NK-92 (cell line): ENCODE results near the gene DNASE1.
A peak's percentile ranks its signal among the peaks of the same experiment; 100 is the strongest.
"Not testable (repeated sequence)": the region's sequence is repeated elsewhere in the genome, so short reads cannot be mapped to it uniquely, and the experiment has no call there.

ENCODE experiments used
- DNase-seq: peaks from one replicate; lab custom pipeline; 2025; ENCODE audit not compliant: unreplicated experiment; lab: John Stamatoyannopoulos, UW

The DNASE1 gene, protein sequence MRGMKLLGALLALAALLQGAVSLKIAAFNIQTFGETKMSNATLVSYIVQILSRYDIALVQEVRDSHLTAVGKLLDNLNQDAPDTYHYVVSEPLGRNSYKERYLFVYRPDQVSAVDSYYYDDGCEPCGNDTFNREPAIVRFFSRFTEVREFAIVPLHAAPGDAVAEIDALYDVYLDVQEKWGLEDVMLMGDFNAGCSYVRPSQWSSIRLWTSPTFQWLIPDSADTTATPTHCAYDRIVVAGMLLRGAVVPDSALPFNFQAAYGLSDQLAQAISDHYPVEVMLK

DNA sequence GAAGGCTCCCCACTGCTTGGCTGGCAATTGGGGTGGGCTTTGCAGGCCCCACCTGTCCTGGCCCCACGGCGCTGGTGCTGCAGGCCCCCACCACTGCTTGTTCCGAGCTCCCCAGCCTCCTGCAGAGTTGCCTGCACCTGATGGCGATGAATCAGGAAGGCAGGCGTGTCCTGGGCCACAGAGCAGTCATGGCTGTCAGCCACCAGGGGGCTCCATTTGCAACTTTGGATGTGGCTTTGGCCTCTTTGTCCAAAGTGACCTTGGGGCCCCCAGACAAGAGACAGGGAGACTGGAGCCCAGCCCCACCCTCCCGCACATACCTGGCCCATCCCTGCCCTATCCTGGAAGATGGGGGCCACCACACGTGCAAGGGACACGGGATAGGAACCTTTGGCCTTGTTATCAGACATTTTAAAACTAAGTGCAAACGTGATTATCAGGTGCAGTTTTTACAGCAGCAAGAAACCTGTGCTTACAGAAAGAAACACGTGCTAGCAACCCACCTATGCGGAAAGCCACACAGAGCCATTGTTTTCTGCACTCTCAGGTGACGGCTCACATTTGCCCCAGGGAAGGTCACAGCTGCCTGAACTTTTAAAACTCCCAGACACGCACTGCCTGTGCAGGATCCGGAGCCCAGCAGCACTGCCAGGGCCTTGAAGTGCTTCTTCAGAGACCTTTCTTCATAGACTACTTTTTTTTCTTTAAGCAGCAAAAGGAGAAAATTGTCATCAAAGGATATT is at the start of gene DNASE1:
DNASE1 (plus strand) TSS at position 443 of the 743 bp plus-strand sequence. CDS start 683 bp downstream, outside the sequence.
- DNase-seq: no peak

DNA sequence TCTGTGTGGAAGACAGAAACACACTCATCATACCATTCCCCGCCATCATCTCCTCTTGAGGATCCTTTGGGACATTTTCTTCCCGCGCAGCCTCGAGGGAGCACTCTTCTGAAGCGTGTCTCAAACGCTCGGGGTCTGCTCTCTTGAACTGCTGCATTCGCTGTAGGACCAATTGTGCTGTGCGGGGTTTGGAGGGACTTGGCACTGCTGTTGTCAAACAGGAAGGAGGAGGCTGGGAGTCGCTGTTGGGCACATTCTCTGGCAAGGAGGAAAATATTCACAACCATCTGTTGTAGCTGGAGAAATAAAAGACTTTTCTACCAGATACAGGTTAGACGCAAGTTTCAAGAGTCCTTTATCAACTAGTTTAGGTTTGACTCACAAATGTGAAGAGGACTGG is 48.0 kb upstream of the DNASE1 start:
- no peak for DNase-seq

DNA sequence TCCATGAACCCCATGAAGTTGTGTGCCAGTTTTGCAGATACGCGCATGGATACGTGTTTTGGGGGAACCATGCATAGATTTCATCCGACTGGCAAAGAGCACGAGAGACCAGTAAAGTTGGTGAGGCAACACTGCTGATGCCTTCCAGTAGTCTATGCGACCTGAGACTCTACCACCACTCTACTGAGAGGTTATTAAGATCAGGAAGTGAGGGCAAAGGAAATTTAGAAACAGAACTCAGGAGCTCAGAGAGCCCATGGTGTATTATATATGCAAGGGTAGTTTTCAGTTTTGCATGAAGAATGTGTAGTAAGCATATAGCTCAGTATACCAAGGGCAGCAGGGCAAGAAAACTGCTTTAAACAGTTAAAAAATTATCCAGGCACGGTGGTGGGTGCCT is 47.3 kb upstream of the DNASE1 start:
- no peak for DNase-seq

DNA sequence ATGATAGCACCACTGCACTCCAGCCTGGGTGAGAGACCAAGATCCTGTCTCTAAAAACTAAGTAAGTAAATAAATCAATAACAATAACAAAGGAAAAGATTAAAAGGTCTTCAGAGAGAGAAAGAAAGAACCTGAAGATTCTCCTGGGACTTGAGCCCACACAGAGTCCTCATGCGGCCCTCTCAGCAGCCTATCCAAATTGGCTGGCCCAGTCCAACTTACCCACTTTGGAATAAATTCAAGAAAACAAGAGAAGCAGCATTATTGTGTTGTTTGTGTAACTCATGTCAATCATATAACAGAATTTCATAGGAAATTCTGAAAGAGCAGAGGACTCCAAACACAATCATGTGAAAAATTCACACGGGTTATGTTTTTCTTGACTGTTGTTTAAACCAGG is 46.9 kb upstream of the DNASE1 start:
- DNase-seq: no peak

DNA sequence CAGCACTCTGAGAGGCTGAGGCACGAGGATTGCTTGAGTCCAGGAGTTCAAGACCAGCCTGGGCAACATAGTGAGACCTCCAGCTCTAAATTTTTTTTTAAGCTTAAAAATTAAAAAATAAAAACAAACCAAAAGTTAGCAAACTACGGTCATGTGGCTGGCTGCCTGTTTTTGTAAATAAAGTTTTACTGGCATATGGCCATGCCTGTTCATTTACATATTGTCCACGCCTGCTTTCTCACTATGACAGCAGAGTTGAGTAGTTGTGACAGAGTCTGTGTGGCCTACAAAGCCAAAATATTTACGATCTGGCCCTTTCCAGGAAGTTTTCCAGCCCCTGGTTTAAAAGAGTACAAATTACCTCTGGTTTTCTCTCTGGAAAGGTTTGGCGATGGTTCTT is 46.4 kb upstream of the DNASE1 start:
- DNase-seq: no peak

DNA sequence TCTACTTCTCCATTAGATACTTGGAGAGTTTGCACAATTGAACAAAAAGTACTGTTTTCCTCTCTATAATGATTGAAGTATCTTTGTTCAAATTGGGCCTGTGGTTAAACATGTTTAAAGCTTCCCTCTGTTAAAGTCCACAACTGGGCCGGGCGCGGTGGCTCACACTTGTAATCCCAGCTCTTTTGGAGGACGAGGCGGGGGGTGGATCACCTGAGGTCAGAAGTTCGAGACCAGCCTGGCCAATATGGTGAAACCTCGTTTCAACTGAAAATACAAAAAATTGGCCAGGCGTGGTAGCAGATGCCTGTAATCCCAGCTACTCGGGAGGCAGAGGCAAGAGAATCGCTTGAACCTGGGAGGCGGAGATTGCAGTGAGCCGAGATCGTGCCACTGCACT is 45.5 kb upstream of the DNASE1 start:
- not testable (repeated sequence) for DNase-seq

DNA sequence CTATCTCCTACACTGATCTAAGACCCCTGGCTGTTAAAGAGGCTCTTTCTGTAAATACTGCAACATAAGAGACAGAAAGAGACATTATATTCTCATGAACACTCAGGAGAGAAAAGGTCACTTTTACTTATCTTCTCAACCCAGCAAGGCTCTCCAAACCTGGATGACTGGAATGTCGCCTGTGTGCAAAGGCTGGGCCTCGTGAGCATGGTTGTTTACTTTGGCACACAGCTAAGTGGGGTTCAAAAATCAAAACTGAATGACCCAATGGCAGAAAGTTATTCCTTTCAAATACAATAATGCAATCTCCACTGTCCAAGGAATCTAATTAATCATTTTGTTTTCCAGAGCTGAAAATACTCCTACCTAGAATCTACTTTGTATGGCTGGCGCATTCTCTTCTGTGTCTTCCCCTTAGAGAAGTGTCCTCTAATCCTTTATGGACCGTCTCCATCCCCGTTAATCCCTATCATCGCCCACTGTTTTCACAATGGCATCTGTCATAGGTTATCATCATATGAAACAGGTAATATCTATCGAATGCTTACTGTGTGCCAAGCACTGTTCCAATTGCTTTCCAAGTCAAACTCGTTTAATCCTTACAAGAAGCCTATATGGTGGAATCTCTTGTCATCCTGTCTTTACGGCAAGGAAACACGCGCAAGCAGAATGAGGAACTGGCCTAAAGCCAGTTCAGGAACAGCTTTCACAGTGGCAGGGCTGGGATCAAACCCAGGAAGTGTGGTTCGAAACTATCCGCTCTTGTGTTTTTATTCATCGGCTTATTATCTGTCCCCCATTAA is 44.4 kb upstream of the DNASE1 start:
- no peak for DNase-seq

DNA sequence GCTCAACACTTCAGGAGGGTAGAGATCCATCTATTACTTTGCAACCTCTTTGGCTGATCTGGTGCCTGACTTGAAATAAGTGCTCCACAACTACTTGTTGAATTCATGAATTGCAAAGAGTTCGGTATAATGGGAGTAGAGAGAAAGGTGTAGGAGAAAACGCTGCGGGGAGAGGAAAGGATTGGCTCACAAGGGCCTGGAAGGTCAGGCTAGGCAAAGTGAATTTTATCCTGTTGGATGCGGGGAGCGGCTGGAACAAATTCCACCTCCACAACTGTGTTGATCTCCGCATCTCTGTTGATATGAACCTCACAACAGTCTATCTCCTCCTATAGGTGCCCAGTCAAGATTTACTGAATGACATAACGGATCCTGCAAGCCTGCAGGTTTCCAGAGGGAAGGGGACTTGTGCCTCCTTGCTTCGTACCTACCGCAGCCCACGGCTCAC is 43.8 kb upstream of the DNASE1 start:
- no peak for DNase-seq

DNA sequence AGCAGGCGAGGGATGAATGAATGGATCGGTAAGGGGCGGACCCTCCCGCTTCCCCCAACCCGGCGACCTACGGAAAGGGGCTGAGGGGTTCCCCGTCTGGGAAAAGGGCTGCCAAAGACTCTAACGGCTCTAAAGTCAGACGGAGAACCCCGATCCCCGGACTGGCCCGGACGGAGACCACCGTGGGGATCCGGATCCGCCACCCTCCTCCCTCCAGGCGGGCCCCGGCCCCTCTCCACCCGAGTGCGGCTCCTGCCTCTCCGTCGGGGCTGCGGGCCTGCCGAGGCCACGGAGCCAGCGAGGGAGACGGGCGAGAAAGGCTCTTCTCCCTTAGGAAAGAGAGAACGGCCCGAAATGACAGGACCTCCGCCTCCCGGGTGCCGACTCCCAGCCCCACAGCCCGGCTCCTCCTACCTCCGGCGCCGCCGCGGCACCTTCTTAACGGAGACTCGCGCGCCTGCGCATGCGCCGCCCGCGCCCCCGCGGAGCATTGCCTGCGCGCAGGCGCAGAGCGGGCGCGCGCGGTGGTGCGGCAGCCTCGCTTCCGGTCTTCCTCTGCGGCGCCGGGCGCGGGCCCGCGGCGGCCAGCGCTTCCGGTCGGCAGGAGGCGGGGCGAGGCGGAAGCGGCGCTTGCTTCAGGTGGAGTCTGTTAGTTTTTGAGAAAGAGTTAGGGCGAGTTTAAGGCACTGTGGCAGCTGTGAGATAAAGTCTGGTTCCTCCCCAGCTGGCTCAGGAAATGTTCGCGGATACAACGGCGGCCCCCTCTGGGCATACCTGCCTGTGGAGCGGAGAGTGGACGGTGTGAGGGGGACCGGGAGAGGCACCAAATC is 43.1 kb upstream of the DNASE1 start, which contains the start of gene SLX4:
SLX4 (minus strand) TSS at position 461 of the 830 bp plus-strand sequence. CDS start 2,642 bp downstream, outside the sequence.
- peak; percentile 39 for DNase-seq

DNA sequence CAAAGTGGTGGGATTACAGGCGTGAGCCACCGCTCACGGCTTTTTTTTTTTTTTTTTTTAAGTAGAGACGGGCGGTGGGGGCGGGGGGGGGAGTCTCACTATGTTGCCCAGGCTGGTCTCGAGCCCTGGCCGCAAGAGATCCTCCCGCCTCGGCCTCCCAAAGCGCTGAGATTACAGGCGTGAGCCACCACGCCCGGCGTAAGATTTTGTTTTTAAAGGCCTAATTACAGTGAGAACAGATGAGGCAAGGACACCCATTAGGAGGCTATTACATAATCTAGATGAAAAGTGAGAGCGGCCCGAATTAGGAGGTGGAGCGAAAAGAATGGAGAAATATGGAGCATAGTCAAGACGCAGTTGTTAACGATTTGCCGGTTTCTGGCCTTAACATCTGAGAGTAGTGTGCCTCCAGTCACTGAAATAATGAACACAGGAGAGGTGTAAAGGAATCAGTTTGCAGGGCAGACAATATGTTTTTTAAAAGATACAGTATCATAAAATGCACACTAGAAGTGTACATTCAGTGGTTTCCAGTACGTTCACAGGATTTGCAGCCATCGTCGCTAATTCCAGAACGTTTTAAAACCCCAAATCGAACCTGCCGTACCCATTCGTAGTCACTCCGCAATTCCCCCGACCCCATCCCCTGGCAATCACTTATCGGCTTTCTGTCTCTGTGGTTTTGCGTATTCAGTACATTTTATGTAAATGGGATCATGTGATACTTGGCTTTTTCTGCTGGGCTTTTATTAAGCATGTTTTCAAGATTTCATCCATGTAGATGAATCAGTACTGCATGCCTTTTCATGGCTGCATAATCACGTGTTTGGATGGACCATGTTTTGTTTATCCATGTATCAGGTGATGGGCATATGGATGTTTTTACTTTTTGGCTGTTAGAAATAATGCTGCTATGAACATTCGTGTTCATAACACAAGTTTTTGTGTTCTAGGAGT is 41.7 kb upstream of the DNASE1 start:
- DNase-seq: no peak

DNA sequence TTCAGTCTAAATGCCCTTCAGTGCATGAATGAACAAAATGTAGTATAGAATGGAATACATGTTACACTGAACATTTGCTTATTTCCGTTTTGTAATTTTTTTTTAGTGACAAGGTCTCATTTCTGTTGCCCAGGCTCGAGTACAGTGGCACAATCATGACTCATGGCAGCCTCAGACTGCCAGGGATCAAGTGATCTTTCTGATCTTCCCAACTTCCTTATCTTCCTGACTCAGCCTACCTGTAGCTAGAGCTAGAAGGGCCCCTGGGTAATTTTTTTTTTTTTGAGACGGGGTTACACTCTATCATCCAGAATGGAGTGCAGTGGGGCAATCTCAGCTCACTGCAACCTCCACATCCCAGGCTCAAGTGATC is 35.7 kb upstream of the DNASE1 start:
- DNase-seq: no peak

DNA sequence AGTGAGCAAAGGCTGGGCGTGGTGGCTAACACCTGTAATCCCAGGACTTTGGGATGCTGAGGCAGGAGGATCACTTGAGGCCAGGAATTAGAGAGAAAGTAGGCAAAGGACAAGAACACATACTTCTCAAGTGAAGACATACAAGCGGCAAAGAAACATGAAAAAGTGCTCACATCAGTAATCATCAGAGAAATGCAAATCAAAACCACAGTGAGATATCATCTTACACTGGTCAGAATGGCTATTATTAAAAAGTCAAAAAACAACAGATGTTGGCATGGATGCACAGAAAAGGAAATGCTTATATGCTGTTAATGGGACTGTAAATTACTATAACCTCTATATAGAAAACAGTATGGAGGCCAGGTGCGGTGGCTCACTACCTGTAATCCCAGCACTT is 30.8 kb upstream of the DNASE1 start:
- DNase-seq: no peak

DNA sequence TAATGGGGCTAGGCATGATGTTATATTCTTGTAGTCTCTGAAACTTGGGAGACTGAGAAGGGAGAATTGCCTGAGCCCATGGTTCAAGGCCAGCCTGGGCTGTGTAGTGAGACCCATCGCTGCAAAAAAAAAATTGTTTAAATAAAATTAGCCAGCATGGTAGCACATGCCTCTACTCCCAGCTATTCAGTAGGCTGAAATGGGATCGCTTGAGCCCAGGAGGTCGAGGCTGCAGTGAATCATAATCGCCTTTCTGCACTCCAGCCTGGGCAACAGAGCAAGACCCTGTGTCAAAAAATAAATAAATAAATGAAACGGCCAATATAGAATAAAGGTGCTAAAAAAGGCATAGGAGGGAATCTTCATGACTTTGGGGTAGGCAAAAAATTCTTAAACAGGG is 29.2 kb upstream of the DNASE1 start:
- no peak for DNase-seq

DNA sequence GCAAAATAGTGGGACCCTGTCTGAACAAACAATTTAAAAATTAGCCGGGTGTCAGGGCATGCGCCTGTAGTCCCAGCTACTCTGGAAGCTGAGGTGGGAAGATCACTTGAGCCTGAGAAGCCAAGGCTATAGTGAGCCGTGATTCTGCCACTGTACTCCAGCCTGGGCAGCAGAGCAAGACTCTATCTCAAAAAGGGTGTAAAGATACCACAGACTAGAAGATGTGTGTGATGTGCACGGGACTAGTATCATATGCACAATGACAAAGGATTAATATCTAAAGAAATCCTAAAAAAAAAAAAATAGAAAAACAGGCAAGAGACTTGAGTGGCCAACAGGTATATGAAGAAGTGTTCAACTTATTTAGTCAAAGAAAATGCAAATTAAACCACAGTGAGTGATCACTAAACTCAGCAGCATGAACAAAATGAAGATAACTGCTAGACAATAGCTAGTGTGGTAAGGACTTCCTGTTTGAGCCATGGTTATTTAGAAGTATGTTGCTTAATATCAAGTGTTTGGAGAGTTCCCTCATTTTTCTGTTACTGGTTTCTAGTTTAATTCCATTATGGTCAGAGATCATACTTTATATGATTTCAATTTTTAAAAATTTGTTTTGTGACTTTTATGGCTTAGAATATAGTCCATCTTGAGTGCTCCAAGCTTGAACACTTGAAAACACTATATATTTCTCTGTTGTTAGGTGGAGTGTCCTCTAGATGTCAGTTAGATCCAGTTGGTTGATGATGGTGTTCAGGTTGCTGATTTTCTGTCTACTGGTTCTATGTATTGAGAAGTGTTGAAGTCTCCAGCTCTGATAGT is 28.4 kb upstream of the DNASE1 start:
- no peak for DNase-seq

DNA sequence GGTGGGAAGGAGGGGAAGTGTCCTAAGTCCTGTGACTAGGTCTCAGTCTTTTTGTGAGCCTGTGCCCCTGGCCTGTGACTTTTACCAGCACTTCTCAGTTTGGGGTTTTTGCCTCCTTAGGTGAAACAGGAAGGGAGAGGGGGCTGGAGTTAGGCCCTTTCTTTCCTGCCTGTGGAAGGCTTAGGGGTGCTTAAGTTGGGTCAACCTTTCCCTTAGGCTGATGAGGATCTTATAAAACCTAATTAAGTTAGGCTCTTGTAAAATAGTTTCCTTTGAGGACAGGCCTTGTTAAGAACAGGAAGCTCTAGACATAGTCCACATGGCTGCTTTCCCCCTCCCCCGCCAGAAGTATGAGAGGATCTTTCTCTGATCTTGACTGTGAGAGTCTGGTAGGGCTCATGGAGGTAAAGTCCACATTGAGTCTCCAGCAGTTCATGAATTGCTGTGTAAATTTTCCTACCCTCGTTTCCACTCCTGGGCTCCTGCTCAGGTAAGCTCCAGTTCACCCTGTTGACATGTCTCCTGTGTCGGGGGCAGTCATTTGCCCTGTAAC is 17.0 kb upstream of the DNASE1 start:
- DNase-seq: no peak

DNA sequence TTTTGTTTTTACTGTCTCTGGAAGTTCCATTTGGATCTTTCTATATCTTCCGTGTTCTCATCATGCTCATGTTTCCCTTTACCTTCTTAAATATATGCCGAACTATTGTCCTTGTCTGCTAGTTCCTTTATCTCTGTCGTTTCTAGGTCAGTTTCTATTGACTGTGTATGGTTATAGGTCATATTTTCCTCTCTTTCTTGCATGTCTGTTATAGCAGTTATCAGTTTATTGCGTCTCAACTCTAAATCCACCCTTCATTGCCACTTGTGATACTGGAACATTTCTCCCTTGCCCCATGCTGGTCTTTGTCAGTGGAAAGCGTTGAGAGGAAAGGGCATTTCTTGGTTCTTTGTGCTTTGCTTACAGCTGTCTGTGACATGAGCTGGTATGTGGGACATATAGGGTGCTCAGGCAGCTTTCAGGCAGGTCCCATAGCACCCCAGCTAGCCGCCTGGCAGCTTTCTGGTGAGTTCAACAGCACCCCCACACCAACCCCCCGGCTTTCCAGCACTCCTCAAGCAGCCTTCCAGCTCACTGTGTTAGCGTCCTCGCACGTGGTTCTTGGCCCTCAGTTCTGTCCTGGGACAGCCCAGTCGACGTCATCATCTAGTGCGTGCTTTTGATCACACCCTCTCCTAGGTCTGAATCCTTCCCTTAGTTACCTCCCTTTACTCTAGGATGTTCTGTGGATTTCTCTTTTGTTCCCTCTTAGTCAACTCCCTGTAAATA is 15.4 kb upstream of the DNASE1 start:
- DNase-seq: no peak

DNA sequence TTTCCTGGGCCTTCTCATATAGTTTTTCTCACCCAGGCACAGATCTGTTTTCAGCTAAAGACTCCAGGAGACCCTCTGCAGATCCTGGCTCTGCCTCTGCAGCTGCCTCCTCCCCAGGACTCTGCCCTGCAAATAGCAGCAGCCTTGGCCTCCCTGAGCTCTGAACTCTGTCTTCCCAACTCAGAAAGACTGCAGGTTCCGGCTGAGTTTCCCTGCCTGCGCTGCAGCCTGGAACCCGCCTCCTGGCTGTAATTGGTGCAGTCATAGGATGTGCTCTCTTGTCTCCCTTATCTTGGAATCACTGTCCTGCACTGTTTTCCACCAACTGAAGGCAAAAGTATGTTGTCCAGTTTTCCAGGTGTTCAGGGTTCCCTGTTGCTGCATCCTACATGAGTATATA is 14.3 kb upstream of the DNASE1 start:
- DNase-seq: no peak
